ENCODE measurements around the gene GRM5.
"Not testable (repeated sequence)": the region's sequence is repeated elsewhere in the genome, so short reads cannot be mapped to it uniquely, and the experiment has no call there.

DNA sequence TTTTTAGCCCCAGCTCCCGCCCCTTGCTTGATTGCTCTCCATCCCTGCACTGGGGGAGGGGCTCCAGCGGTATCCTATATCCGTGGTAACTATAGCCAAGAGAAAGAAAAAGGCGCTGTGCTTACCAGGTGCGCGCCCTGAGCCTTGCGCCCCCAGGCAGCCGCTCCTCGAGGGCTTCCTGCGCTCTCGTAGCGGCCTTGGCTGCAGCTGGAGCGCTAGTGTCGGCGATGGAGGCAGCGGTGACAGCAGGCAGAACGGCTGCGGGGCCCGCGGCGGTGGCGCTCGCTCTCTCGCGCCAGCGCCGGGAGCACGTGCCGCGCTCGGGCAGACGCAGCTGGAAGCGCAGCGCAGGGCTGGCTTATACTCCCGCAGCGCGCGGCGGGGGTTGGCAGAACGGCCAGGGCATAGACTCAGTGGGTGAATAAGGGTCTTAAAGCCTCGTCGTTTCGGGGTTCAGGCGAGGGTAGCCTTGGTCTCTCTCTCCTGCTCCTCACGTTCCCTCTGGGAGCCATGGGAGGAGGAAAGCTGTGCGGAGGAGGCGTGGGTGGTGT is at the start of gene GRM5:
- TF ChIP-seq CTCF (IDR thresholded peaks at IDR 0.05; ENCODE audit: low read depth, low read length); EZH2phosphoT487 (IDR thresholded peaks at IDR 0.05; ENCODE audit: low read depth): not testable (repeated sequence)
